LHCN-M2 (cell line): ENCODE data around the gene CD244. TPM values are rescaled to one million over a fixed set of nuclear protein-coding genes. Genes with fewer than 3 reads are reported as not detected.
"Not testable (repeated sequence)": the region's sequence is repeated elsewhere in the genome, so short reads cannot be mapped to it uniquely, and the experiment has no call there.

Experiments
- DNase-seq: peaks from one replicate; pipeline ENCODE4 v3.0.0-alpha.2; 2012; ENCODE audit warnings: low read depth
- polyA plus RNA-seq: library from polyadenylated mRNA; unstranded; fragments of >200 nt; gene quantifications from one replicate; pipeline ENCODE4 v1.2.1, GENCODE V29; 2012; ENCODE audit warnings: missing spikeins
- total RNA-seq: library from RNA; depleted of rRNA; stranded (reverse); fragments of >200 nt; gene quantifications from 2 replicates; pipeline ENCODE4 v1.2.3, GENCODE V29; 2014; rRNA removed

CD244 gene, protein sequence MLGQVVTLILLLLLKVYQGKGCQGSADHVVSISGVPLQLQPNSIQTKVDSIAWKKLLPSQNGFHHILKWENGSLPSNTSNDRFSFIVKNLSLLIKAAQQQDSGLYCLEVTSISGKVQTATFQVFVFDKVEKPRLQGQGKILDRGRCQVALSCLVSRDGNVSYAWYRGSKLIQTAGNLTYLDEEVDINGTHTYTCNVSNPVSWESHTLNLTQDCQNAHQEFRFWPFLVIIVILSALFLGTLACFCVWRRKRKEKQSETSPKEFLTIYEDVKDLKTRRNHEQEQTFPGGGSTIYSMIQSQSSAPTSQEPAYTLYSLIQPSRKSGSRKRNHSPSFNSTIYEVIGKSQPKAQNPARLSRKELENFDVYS
- total RNA-seq = not detected in 2 replicates
- polyA plus RNA-seq = not detected

DNA sequence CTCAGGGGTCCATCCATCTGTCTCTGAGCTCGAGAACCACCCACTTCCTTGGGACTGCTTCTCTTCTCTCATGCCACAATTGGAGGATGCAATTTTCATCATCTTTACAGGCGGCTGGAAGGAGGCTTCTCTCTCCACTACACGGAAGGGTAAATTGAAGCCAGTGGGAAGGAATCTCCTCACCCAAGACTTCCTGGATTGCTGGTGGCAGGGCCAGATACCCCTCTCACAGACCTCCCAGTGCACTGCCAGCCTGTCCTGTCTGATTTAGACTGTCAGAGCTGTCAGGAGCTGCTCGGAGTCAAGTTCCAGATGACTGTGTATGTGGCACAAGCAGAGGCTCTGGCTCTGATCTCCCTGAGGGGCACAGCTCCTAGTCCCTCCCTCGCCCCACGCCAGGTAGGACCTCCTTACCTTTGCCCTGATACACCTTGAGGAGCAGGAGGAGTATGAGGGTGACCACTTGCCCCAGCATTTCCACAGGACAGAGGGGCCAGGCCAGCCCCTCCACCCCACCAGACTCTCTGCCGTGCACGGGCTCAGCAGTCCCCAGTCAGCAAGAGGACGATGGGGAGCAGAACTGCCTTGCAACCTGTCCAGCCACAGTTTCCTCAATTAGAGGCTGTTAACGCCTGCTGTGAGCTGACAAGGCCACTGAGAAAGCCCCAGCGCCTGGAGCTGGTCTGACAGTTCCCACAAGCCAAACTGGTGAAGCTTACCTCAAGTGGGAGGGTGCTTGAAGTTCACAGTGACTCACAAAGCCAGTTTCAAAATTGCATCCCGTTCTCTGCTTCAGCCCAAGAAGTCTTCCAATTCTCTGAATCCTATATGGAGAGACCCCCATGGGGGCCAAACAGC, at the start of gene CD244:
Gene CD244, minus strand, starts transcription at position 685 of the 858 bp plus-strand sequence. Its CDS starts 210 bp downstream, at position 475.
- no peak for DNase-seq

- DNase-seq = no peak
Observed at GRCh38 chr1:160911925-160912324, 49.2 kb upstream of the CD244 start.

DNA sequence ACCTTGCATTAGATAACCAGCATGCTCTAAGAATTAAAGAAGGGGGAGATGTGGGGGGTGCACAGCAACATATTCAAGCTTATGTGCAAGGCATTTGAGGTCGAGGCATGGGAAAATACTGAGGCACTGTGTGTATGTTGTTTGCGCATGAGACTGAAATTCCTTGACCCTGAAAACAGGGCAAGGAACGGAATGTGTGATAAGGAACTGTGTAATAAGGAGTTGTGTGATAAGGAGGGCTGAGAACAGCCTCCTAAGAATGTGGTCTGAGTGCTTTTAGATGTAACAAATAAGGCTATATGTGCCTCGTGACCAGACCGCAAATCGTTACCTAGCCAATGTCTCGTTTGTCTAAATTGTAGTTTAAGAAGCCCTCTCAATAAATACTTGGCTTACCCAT, 48.8 kb upstream of the CD244 start:
- DNase-seq = no peak

DNA sequence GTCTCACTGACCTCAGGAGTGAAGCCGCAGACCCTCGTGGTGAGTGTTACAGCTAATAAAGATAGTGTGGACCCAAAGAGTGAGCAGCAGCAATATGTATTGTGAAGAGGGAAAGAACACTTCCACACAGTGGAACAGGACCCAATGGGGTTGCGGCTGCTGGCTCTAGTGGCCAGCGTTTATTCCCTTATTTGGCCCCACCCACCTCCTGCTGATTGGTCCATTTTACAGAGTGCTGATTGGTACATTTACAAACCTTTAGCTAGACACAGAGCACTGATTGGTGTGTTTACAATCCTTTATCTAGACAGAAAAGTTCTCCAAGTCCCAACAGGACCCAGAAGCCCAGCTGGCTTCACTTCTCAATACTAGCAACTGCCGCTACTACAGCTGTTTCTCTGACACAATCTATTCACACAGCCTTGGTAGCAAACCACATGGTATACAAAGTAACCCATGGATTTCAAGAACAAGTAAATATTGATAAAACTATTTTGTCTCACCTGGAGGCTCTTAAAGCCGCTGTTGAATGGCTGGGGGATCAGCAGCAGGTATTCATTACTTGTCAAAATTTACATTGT, 47.6 kb upstream of the CD244 start:
- no peak for DNase-seq

DNA sequence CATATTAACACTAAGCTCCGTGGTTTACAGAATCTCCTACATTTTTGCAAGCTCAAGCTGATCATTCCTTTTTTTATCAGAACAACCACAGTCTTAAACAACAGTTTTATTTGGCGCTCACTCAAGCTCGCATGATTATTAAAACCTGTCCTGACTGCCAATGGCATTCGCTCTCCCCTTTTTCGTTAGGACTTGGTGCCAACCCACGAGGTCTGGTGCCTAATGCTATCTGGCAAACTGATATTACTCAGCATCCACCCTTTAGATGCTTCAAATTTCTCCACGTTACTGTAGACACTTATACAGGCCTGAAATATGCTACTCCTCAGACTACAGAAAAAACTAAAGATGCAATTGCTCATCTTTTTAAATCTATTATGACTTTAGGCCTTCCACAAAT, 45.3 kb upstream of the CD244 start:
- DNase-seq = no peak

- no peak for DNase-seq
Observed at GRCh38 chr1:160905617-160905989, 42.9 kb upstream of the CD244 start.

DNA sequence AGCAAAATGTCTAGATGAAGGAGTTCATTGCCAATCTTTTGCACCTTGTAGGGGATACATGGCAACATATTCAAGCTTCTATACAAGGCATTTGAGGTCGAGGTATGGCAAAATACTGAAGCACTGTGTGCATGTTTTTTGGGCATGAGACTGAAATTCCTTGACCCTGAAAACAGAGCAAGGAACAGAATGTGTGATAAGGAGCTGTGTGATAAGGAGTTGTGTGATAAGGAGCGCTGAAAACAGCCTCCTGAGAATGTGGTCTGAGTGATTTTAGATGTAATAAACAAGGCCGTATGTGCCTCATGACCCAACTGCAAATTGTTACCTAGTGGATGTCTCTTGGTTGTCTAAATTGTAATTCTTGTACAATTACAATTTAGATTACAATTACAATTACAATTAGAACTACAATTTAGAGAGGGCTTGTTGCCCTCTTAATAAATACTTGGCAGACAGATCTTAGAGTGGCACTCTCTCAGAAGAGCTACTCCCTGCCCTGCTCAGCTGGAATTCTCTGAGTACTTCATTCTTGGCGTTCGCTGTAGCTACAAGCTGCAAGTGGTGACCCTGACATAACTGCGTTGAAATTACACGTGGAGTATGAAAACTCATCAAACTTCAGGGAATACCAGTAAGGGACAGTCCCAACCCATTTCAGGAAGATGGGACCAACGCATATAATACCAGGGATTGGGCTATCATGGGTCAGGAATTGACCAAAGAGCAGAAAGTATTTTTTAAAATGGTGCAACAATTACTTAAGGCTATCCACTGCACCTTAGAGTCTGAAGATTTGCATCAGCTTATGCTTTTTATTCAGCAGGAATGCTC, 42.3 kb upstream of the CD244 start:
- no peak for DNase-seq

- DNase-seq = not testable (repeated sequence)
Observed at GRCh38 chr1:160902251-160902650, 39.6 kb upstream of the CD244 start.

DNA sequence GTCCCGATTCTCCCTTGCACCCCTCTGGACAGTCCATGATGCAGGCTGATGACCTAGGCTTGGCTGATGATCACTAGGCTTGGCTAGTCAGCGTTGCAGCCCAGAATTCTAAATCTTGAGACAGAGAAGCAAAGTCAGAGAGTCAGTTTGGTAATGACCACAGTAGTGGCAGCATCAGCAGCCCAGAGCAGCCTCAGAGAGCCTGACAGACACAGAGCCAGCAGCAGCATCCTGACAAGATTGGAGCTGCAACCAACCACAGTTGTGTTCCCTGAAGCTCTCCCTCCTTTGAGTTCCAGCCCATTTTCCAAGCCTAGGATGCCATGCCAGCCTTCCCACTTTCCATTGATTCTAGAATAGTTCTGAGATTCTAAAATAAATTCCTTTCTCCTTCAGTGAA, 39.1 kb upstream of the CD244 start:
- no peak for DNase-seq

- DNase-seq = not testable (repeated sequence)
Observed at GRCh38 chr1:160900683-160901082, 38.0 kb upstream of the CD244 start.

DNA sequence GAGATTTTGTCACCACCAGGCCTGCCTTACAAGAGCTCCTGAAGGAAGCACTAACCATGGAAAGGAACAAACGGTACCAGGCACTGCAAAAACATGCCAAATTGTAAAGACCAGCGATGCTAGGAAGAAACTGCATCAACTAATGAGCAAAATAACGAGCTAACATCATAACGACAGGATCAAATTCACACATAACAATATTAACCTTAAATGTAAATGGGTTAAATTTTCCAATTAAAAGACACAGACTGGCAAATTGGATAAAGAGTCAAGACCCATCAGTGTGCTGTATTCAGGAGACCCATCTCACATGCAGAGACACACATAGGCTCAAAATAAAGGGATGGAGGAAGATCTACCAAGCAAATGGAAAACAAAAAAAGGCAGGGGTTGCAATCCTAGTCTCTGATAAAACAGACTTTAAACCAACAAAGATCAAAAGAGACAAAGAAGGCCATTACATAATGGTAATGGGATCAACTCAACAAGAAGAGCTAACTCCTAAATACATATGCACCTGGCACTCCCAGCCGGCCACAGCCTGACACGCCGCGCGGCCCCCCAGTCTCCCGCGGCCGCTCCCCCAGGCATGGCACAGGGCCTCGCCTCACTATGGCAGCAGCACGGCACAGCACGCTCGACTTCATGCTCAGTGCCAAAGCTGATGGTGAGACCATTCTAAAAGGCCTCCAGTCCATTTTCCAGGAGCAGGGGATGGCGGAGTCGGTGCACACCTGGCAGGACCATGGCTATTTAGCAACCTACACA, 31.9 kb upstream of the CD244 start:
- not testable (repeated sequence) for DNase-seq

DNA sequence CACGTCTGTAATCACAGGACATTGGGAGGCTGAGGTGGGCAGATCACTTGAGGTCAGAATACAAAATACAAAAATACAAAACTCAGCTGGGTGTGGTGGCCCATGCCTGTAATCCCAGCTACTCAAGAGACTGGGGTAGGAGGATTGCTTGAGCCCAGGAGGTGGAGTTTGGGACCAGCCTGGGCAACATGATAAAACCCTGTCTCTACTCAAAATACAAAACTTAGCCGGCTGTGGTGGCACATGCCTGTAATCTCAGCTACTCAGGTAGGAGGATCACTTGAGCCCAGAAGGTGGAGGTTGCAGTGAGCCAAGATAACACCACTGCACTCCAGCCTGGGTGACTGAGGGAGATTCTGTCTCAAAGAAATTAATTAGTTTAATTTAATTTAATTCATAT, 28.8 kb upstream of the CD244 start:
- no peak for DNase-seq

GRCh38 chr1:160888926-160889325, 26.2 kb upstream of the CD244 start:
- DNase-seq = no peak

- DNase-seq = no peak
Observed at GRCh38 chr1:160887071-160887470, 24.4 kb upstream of the CD244 start.

DNA sequence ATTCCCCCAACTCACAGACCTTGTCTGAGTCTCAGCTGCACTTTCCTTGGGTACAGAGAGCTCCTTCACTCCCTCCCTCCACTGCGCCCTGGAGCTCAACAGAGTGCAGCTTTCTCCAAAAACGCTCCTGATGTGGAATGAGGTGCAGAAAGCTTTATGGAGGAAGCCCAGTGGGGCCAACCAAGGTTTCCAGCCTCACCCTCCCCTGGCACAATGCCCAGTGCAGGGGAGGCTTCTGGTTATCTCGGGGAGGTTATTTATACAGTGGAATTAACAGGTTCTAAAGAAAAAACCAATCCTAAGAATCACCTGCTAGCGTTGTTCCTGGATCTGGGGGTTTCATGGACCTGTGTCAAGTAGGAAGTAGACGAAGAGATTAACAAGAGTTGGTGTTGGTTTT, 22.4 kb upstream of the CD244 start, which contains the start of gene ITLN1:
Gene ITLN1, minus strand, starts transcription at position 139 of the 400 bp plus-strand sequence. CDS start 303 bp downstream, outside the sequence.
- DNase-seq = no peak

DNA sequence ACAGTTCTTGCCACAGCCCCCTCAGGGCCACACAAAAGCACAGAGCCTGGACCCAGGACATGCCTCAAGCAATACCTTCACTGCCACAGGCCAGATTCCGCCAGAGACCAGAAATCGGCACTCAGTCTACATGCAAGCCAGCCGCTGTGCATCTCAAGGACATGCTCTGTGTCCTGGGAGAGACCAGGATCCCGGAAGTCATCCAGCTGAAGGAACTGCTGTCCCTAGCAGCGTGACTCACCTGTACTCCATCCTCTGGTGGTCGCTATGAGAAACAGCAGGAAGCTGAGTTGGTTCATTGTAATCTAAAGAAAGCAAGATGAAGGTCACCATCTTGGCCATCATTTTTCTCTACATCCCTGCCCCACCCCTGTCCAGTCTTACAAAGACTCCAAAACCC, 21.9 kb upstream of the CD244 start:
- no peak for DNase-seq

- no peak for DNase-seq
Observed at GRCh38 chr1:160883581-160884513, 21.2 kb upstream of the CD244 start.

DNA sequence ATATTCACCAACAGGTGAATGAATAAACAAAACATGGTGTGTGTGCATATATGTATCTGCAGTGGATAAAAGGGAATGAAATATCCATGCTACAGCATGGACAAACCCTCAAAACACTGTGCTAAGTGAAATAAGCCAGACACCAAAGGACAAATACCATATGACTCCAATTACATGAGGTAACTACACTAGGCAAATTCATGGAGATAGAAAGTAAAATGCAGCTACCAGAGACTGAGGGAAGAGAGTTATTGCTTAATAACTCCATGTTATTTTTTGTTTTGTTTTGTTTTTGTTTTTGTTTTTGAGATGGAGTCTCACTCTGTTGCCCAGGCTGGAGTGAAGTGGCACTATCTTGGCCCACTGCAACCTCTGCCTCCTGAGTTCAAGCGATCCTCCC, 19.9 kb upstream of the CD244 start:
- DNase-seq = no peak

DNA sequence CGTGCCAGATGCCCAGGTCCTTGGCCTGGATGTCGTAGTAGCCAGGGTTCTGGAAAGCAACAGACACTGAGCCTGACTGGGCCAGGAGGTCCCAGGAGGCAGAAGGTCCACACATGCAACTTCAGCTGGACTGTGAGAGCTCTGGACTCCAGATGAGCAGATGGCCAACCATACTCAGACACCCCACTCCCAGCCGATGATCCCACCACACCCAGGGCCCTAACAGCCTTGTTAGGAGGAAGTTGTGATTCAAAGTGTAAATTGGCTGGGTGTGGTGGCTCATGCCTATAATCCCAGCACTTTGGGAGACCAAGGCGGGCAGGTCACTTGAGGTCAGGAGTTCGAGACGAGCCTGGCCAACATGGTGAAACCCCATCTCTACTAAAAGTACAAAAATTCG, 18.6 kb upstream of the CD244 start:
- not testable (repeated sequence) for DNase-seq
